SK-N-SH (cell line): ENCODE measurements around the gene LCNL1.

ENCODE experiments used
- TF ChIP-seq, protein P1 (sequence below): fragments of 200-600 bp; sonication (generic); IDR thresholded peaks from 2 replicates; pipeline ENCODE4 v1.6.1; 2017; ENCODE audit warnings: antibody characterized with exemption, mild to moderate bottlenecking, moderate library complexity
- TF ChIP-seq, protein P2 (sequence below): IDR thresholded peaks from 2 replicates; pipeline ENCODE4 v1.4.0; 2012; ENCODE audit warnings: low read depth, borderline replicate concordance

DNA sequence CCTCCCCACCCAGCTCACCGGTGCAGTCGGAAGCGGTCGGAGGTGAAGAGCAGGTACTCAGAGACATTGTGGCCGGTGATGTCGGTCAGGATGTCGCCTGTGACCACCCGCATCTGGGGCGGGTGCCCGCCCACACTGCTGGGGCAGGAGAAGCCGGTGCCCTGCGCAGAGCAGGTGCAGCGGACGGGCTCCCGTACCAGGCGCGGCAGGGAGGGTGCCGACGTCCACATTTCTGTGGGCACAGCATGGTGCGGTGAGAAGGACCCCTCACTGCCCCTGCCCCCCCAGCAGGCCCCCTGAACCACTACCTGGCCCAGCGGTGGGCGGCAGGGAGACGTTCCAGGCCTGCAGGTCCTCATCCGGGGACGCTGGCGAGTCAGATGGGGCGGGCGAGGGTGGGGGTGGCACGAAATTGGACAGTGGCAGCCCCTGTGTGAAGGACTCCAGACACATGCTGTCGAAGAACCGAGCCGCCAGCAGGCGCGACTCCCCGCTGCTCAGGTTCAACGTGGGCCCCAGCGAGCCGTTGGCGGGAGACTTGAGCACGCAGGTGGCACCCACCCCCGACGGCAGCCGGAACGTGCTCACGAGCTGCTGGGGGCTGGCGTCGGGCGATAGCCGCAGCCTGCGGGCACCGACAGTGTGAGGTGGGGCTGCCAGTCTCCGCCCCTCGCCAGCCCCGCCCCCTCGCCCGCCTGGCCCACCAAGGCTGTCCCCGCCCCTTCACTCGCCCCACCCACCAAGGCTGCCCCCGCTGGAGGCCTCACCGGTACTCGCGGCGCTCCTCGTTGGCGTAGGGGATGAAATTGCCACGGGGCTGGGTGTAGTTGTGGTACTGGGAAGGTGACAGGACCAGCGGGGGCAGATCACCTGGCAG lies 30.1 kb downstream of the LCNL1 start:
- TF ChIP-seq, protein P1, sequence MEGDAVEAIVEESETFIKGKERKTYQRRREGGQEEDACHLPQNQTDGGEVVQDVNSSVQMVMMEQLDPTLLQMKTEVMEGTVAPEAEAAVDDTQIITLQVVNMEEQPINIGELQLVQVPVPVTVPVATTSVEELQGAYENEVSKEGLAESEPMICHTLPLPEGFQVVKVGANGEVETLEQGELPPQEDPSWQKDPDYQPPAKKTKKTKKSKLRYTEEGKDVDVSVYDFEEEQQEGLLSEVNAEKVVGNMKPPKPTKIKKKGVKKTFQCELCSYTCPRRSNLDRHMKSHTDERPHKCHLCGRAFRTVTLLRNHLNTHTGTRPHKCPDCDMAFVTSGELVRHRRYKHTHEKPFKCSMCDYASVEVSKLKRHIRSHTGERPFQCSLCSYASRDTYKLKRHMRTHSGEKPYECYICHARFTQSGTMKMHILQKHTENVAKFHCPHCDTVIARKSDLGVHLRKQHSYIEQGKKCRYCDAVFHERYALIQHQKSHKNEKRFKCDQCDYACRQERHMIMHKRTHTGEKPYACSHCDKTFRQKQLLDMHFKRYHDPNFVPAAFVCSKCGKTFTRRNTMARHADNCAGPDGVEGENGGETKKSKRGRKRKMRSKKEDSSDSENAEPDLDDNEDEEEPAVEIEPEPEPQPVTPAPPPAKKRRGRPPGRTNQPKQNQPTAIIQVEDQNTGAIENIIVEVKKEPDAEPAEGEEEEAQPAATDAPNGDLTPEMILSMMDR = no peak
- TF ChIP-seq, protein P2, sequence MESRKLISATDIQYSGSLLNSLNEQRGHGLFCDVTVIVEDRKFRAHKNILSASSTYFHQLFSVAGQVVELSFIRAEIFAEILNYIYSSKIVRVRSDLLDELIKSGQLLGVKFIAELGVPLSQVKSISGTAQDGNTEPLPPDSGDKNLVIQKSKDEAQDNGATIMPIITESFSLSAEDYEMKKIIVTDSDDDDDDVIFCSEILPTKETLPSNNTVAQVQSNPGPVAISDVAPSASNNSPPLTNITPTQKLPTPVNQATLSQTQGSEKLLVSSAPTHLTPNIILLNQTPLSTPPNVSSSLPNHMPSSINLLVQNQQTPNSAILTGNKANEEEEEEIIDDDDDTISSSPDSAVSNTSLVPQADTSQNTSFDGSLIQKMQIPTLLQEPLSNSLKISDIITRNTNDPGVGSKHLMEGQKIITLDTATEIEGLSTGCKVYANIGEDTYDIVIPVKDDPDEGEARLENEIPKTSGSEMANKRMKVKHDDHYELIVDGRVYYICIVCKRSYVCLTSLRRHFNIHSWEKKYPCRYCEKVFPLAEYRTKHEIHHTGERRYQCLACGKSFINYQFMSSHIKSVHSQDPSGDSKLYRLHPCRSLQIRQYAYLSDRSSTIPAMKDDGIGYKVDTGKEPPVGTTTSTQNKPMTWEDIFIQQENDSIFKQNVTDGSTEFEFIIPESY = no peak
